Midbrain (tissue), 1 donor: ENCODE measurements around the gene ADRM1.

Experiments used
- DNase-seq: peaks from one replicate; lab custom pipeline; 2025; lab: John Stamatoyannopoulos, UW

ADRM1 gene

GRCh38 chr20:62355878-62356588 lies 53.2 kb downstream of the ADRM1 start:
- DNase-seq = no peak

GRCh38 chr20:62356589-62357186 lies 53.9 kb downstream of the ADRM1 start:
- no peak for DNase-seq

- no peak for DNase-seq
Observed at GRCh38 chr20:62357187-62357667, 54.4 kb downstream of the ADRM1 start.

GRCh38 chr20:62357681-62358080 lies 54.9 kb downstream of the ADRM1 start:
- DNase-seq = no peak
